ENCODE results near the gene TNFRSF1A.
A peak's percentile ranks its signal among the peaks of the same experiment; 100 is the strongest.

- no peak for TF ChIP-seq CTCF (IDR thresholded peaks at IDR 0.05)
- TF ChIP-seq POLR2A (IDR thresholded peaks at IDR 0.05), result no peak
- peak in 1 of 4 donors; percentile 37 for TF ChIP-seq POLR2AphosphoS5 (IDR thresholded peaks at IDR 0.05)
These were observed 46.6 kb downstream of the TNFRSF1A start for GRCh38 chr12:6295094-6295811.

All from sigmoid colon (tissue), 4 donors.